A549 treated with AZD2906 at 1 μM for 4 hours (cell line): Measurements from ENCODE around the gene RDH16. TPM values are rescaled to one million over a fixed set of nuclear protein-coding genes. Genes with fewer than 3 reads are reported as not detected.

Source experiments
- total RNA-seq: library from RNA; stranded (reverse); fragments of 200-300 nt; extraction: Qiagen RNA extraction; gene quantifications from 5 replicates; pipeline ENCODE4 v1.2.3, GENCODE V29; 2022

RDH16 gene, protein sequence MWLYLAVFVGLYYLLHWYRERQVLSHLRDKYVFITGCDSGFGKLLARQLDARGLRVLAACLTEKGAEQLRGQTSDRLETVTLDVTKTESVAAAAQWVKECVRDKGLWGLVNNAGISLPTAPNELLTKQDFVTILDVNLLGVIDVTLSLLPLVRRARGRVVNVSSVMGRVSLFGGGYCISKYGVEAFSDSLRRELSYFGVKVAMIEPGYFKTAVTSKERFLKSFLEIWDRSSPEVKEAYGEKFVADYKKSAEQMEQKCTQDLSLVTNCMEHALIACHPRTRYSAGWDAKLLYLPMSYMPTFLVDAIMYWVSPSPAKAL
- total RNA-seq, result 0.10 to 0.39 TPM (median 0.23 TPM) in 5 replicates

DNA sequence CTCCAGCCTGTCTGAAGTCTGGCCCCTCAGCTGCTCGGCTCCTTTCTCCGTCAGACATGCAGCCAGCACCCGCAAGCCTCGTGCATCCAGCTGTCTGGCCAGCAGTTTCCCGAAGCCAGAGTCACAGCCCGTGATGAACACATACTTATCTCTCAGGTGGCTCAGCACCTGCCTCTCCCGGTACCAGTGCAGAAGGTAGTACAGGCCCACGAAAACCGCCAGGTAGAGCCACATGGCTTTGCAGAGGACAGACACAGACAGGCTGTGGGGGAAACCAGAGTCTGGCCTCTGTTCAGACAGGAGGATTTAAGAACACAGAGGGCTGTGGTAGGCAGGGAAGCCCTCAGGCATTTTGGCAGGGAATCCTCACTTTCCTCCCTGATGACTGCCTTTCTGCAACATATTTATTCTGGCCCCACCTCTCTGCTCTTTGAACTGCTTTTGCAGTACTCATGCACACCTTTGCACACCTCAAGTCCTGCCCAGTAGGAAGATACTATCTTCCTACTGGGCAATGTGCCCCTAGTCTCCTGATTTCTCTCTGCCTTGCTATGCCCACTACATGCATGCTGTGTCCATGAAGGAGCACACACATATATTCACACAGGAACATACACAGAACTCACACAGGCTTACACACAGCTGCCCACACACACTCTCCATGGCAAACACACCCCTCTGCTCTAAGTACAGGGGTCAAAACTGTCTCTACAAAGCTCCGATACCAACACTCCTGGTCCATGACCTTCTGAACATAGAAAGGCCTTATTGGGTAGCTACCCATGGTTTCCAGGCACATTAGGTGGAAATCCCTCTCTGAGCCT, at the start of gene RDH16:
Gene RDH16 (minus strand): TSS at position 380 of the 824 bp plus-strand sequence. CDS start 146 bp downstream, at position 234.

DNA sequence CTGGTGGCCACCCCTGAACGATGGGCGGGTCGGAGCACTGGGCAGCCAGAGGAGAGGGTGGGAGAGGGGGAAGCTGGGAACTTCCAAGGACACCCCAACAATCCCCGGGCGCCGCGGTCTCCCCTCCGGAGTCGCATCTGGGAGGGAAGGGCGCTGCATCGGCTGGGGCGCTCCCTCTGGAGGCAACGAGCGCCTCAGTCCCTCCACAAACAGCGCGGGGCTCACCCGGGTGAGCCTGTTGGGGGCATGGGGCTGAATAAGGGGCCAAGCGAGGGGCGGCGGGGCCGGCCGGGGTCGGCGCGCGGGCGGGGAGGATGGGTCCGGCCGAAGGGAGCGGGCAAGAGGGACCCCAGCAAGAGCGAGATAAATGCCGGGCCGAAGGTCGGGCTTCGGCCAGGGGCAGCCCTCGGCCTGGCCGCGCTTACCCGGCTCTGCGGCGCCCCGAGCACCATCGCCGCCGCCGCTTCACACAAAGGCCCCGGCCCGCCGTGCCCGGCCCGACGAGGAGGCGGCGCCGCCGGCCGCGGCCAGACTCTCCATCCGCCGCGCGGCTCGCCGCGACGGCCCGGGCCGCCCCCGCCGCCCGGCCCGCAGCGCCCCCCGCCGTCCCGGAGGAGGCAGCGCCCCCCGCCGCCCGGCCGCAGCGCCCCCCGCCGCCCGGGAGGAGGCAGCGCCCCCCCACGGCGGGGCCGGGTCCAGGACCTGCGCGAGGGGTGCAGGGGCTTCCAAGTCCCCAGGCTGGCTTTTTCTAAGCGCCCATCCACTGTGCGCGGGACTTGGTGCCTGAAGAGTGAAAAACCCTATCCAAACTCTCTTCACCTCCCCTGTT, 48.8 kb upstream of the RDH16 start, which contains the start of gene ZBTB39:
Gene ZBTB39 (minus strand): TSS at position 567 of the 829 bp plus-strand sequence. CDS start 1,629 bp downstream, outside the sequence.

DNA sequence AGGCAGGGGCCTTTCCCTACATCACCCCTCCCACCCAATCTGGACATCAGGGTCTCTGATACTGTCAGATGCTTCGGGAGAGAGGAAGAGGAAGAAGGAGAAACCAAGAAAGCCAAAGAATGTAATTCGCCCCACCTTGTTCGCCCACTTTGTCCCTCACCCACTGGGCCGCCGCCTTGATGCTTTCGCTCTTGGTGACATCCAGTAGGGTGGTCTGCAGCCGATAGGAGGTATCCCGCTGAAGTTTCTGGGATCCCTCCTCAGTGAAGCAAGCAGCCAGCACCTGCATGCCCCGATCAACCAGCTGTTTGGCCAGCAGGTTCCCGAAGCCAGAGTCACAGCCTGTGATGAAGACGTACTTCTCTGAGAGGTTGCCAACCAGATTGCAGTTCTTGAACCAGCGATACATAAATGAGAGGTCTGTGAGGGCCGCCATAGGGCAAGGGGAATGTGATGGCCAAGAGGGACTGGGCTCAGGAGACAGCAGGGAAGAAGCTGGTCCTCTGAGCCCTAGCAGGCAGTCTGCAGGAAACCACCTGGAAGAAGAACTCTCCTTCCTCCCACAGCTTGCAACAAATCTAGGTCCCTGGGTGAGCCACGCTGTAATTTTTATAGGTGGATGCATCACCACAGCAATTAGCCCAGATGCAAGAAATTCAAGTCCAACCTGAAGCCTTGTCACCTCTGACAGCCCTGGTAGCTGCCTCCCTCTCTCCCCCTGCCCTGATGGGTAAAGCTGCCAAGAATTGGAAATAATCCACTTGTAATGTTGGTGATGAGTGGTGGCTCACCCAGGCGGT, 23.4 kb downstream of the RDH16 start, which contains the start of gene SDR9C7:
Gene SDR9C7 (minus strand): TSS at position 583 of the 800 bp plus-strand sequence. CDS start 147 bp downstream, at position 436.

Other genes with a start within 250 kb of the RDH16 start
- gene NACA, start 232.3 kb downstream of the RDH16 start, total RNA-seq, result 1,458 to 1,777 TPM (median 1,493 TPM) in 5 replicates
- gene PRIM1, start 205.3 kb downstream of the RDH16 start, total RNA-seq, result 22.5 to 29.6 TPM (median 23.8 TPM) in 5 replicates
- gene HSD17B6, start 194.3 kb downstream of the RDH16 start, total RNA-seq, result 0.93 to 1.6 TPM (median 1.3 TPM) in 5 replicates
- gene SDR9C7, start 23.2 kb downstream of the RDH16 start, total RNA-seq, result 0.03 to 0.08 TPM (median 0.05 TPM) in 4 of 5 replicates, not detected in the other
- gene ZBTB39, start 48.9 kb upstream of the RDH16 start, total RNA-seq, result 4.3 to 5.6 TPM (median 5.2 TPM) in 5 replicates
- gene TAC3, start 58.9 kb upstream of the RDH16 start, total RNA-seq, result 0.16 to 0.26 TPM (median 0.21 TPM) in 3 of 5 replicates, not detected in the others
- gene MYO1A, start 92.5 kb upstream of the RDH16 start, total RNA-seq, result 0.10 to 0.34 TPM (median 0.29 TPM) in 5 replicates
- gene NEMP1, start 121.2 kb upstream of the RDH16 start, total RNA-seq, result 14.0 to 16.5 TPM (median 14.8 TPM) in 5 replicates
- gene NAB2, start 131.5 kb upstream of the RDH16 start, total RNA-seq, result 13.4 to 17.3 TPM (median 15.7 TPM) in 5 replicates
- 43.4 to 49.5 TPM (median 44.1 TPM) in 5 replicates for gene STAT6, start 153.8 kb upstream of the RDH16 start, total RNA-seq
- 13.3 to 15.9 TPM (median 14.0 TPM) in 5 replicates for gene LRP1, start 170.9 kb upstream of the RDH16 start, total RNA-seq
- gene LRP1-AS, start 190.0 kb upstream of the RDH16 start, total RNA-seq, result not detected in 5 replicates